HEK293 (cell line): ENCODE measurements around the gene HASPIN.

Source experiments
- CTCF ChIA-PET: fragments of 350-600 bp; formaldehyde crosslinking; extraction: SDS; loops from one replicate; lab custom pipeline; 2021; ENCODE audit warnings: antibody characterized with exemption; lab: Yijun Ruan, JAX
- POLR2A ChIA-PET: fragments of 300-600 bp; formaldehyde crosslinking; extraction: SDS; loops from one replicate; lab custom pipeline; 2020; ENCODE audit warnings: antibody characterized with exemption, inconsistent platforms; lab: Yijun Ruan, JAX
- H3K27ac ChIP-seq: fragments of 200-500 bp; sonication (Bioruptor generic); 2 replicates; pipeline ENCODE4 v1.5.1; 2014; ENCODE audit warnings: low read depth, low read length, control low read depth, inconsistent platforms; ENCODE audit errors: extremely low read depth
- H3K36me3 ChIP-seq, 2 experiments: fragments of 200-500 bp in 1 of 2; sonication (Bioruptor generic) in 1 of 2; 1 replicate in 1 of 2; 2 replicates in 1 of 2; pipeline ENCODE4 v1.5.1; 2014 to 2017; ENCODE audit warnings: inconsistent platforms in 2 of 2, low read length in 2 of 2; ENCODE audit not compliant: control insufficient read depth in 2 of 2, insufficient read depth in 1 of 2
- H3K4me1 ChIP-seq: fragments of 200-500 bp; sonication (Bioruptor generic); 2 replicates; pipeline ENCODE4 v1.5.1; 2014; ENCODE audit warnings: mild to moderate bottlenecking, low read length, inconsistent platforms; ENCODE audit not compliant: control insufficient read depth, insufficient read depth
- H3K4me3 ChIP-seq: 2 replicates; pipeline ENCODE4 v1.5.1; 2011; ENCODE audit warnings: low read depth, mild to moderate bottlenecking, control low read depth, low read length, moderate library complexity
- H3K9me3 ChIP-seq: fragments of 200-500 bp; sonication (Bioruptor generic); 2 replicates; pipeline ENCODE4 v1.5.1; 2014; ENCODE audit warnings: low read depth, low read length, inconsistent platforms; ENCODE audit not compliant: control insufficient read depth, insufficient read depth
- GFI1B ChIP-seq: fragments of 450-650 bp; formaldehyde crosslinking; IDR thresholded peaks from 2 replicates; pipeline ENCODE4 v1.5.1; 2016; ENCODE audit warnings: missing biosample characterization, missing genetic modification characterization
- KLF10 ChIP-seq: fragments of 450-650 bp; IDR thresholded peaks from 2 replicates; pipeline ENCODE4 v1.5.1; 2018; ENCODE audit warnings: missing biosample characterization, mild to moderate bottlenecking, missing genetic modification characterization
- PBX3 ChIP-seq: sonication (generic); formaldehyde crosslinking; IDR thresholded peaks from 2 replicates; pipeline ENCODE4 v1.8.1; 2022; ENCODE audit warnings: mild to moderate bottlenecking, moderate library complexity, missing genetic modification reagents
- RBAK ChIP-seq: fragments of 450-650 bp; formaldehyde crosslinking; IDR thresholded peaks from 2 replicates; pipeline ENCODE4 v1.5.1; 2016; ENCODE audit warnings: missing biosample characterization, missing genetic modification characterization
- ZNF155 ChIP-seq: fragments of 450-650 bp; formaldehyde crosslinking; IDR thresholded peaks from 2 replicates; pipeline ENCODE4 v1.5.1; 2016; ENCODE audit warnings: missing biosample characterization, missing genetic modification characterization
- ZNF223 ChIP-seq: fragments of 450-650 bp; formaldehyde crosslinking; IDR thresholded peaks from 2 replicates; pipeline ENCODE4 v1.5.1; 2016; ENCODE audit warnings: missing biosample characterization, missing genetic modification characterization
- ZNF549 ChIP-seq: fragments of 450-650 bp; IDR thresholded peaks from 2 replicates; pipeline ENCODE4 v1.5.1; 2018; ENCODE audit warnings: missing biosample characterization, missing genetic modification characterization, mild to moderate bottlenecking, inconsistent platforms, moderate library complexity
- ZNF610 ChIP-seq: fragments of 450-650 bp; formaldehyde crosslinking; IDR thresholded peaks from 2 replicates; pipeline ENCODE4 v1.5.1; 2016; ENCODE audit warnings: missing biosample characterization, missing genetic modification characterization, borderline replicate concordance
- ZSCAN18 ChIP-seq: fragments of 450-650 bp; formaldehyde crosslinking; IDR thresholded peaks from 2 replicates; pipeline ENCODE4 v1.5.1; 2016; ENCODE audit warnings: missing biosample characterization, missing genetic modification characterization
- TF ChIP-seq, protein P1 (sequence below): fragments of 450-650 bp; formaldehyde crosslinking; IDR thresholded peaks from 2 replicates; pipeline ENCODE4 v1.5.1; 2016; ENCODE audit warnings: missing biosample characterization, missing genetic modification characterization
- TF ChIP-seq, protein P2 (sequence below): fragments of 450-650 bp; formaldehyde crosslinking; IDR thresholded peaks from 2 replicates; pipeline ENCODE4 v1.5.1; 2016; ENCODE audit warnings: missing biosample characterization, missing genetic modification characterization
- TF ChIP-seq, protein P3 (sequence below): fragments of 450-650 bp; formaldehyde crosslinking; IDR thresholded peaks from 2 replicates; pipeline ENCODE4 v1.5.1; 2016; ENCODE audit warnings: missing biosample characterization, missing genetic modification characterization
- TF ChIP-seq, protein P4 (sequence below): fragments of 450-650 bp; formaldehyde crosslinking; IDR thresholded peaks from 2 replicates; pipeline ENCODE4 v1.5.1; 2017; ENCODE audit warnings: missing biosample characterization, missing genetic modification characterization
- TF ChIP-seq, protein P5 (sequence below): fragments of 450-650 bp; formaldehyde crosslinking; conservative IDR thresholded peaks from 2 replicates; pipeline ENCODE4 v1.5.1; 2016; ENCODE audit warnings: low read depth, missing biosample characterization, missing genetic modification characterization

The HASPIN gene

DNA sequence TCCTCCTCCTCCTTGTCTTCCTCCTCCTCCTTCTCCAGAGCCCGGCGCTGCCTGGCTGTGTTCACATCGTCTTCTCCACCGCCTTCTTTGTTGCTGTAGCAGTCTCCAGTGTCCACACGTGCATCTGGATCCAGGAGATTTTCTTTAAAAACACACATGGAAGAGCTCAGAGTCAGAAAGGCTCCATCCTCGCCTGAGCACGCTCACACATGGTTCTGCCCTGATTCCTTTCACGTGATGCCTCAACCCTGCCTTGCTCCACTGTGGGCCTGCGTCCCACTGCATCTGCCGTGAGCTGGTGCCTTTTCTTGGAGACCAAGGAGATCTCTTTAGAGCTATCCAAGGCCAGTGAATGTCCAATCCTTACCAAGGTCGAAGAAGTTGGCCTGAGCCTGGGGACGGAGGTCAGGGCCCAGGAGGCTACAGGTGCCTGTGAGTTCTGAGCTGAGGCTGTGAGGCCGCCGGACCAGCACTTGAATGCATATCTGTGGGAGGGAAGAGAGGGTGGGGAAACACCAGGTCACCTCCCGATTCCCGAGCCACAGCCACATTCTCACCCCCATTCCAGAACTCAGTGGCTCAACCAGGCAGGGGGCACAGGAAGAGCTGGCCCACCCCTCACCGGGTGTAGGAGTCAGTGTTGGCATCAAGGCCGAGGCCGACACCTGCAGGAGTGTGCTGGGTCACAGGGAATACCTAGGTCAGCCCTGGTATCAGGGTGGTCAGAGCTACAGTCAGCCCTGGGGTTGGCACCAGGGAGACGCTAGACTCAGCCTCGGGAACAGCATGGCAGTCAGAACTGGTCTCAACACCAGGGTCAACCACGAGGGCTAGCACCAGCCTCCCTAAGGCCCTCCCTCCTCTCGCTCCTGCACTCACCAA, 37.6 kb downstream of the HASPIN start (continued):
- TF ChIP-seq, protein P1, sequence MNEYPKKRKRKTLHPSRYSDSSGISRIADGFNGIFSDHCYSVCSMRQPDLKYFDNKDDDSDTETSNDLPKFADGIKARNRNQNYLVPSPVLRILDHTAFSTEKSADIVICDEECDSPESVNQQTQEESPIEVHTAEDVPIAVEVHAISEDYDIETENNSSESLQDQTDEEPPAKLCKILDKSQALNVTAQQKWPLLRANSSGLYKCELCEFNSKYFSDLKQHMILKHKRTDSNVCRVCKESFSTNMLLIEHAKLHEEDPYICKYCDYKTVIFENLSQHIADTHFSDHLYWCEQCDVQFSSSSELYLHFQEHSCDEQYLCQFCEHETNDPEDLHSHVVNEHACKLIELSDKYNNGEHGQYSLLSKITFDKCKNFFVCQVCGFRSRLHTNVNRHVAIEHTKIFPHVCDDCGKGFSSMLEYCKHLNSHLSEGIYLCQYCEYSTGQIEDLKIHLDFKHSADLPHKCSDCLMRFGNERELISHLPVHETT (tag by site-specific recombination) = no peak
- TF ChIP-seq RBAK (tag by site-specific recombination) (no peak), ZNF223 (tag by site-specific recombination) (no peak), KLF10 (tag by site-specific recombination) (no peak), ZSCAN18 (no peak)
- TF ChIP-seq, protein P2, sequence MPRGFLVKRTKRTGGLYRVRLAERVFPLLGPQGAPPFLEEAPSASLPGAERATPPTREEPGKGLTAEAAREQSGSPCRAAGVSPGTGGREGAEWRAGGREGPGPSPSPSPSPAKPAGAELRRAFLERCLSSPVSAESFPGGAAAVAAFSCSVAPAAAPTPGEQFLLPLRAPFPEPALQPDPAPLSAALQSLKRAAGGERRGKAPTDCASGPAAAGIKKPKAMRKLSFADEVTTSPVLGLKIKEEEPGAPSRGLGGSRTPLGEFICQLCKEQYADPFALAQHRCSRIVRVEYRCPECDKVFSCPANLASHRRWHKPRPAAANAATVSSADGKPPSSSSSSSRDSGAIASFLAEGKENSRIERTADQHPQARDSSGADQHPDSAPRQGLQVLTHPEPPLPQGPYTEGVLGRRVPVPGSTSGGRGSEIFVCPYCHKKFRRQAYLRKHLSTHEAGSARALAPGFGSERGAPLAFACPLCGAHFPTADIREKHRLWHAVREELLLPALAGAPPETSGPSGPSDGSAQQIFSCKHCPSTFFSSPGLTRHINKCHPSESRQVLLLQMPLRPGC (tag by site-specific recombination) = no peak
- TF ChIP-seq, all 188 proteins: peak for 0

GRCh38 chr17:3761918-3762380, 38.2 kb downstream of the HASPIN start:
- H3K9me3 ChIP-seq = no peaks in the 10 kb centered on the region
- no peaks in the 10 kb centered on the region for H3K4me1 ChIP-seq
- POLR2A ChIA-PET = no interaction called here
- no peaks in the 10 kb centered on the region for H3K36me3 ChIP-seq
- CTCF ChIA-PET = interaction anchor here (0.9 to 1.0 kb wide), 2 partner anchors 10 to 24 kb away, joined by 3 to 5 read pairs; no protein-coding TSS in a partner anchor
- no peak overlapping the region for H3K27ac ChIP-seq
- H3K4me3 ChIP-seq = no peak overlapping the region
- TF ChIP-seq, protein P3, sequence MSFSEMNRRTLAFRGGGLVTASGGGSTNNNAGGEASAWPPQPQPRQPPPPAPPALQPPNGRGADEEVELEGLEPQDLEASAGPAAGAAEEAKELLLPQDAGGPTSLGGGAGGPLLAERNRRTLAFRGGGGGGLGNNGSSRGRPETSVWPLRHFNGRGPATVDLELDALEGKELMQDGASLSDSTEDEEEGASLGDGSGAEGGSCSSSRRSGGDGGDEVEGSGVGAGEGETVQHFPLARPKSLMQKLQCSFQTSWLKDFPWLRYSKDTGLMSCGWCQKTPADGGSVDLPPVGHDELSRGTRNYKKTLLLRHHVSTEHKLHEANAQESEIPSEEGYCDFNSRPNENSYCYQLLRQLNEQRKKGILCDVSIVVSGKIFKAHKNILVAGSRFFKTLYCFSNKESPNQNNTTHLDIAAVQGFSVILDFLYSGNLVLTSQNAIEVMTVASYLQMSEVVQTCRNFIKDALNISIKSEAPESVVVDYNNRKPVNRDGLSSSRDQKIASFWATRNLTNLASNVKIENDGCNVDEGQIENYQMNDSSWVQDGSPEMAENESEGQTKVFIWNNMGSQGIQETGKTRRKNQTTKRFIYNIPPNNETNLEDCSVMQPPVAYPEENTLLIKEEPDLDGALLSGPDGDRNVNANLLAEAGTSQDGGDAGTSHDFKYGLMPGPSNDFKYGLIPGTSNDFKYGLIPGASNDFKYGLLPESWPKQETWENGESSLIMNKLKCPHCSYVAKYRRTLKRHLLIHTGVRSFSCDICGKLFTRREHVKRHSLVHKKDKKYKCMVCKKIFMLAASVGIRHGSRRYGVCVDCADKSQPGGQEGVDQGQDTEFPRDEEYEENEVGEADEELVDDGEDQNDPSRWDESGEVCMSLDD = no peak
- TF ChIP-seq, protein P4, sequence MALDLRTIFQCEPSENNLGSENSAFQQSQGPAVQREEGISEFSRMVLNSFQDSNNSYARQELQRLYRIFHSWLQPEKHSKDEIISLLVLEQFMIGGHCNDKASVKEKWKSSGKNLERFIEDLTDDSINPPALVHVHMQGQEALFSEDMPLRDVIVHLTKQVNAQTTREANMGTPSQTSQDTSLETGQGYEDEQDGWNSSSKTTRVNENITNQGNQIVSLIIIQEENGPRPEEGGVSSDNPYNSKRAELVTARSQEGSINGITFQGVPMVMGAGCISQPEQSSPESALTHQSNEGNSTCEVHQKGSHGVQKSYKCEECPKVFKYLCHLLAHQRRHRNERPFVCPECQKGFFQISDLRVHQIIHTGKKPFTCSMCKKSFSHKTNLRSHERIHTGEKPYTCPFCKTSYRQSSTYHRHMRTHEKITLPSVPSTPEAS (tag by site-specific recombination) = no peak
- TF ChIP-seq KLF10 (tag by site-specific recombination) = no peak
- TF ChIP-seq ZNF610 (tag by site-specific recombination) = no peak
- no peak for TF ChIP-seq GFI1B
- TF ChIP-seq, protein P5, sequence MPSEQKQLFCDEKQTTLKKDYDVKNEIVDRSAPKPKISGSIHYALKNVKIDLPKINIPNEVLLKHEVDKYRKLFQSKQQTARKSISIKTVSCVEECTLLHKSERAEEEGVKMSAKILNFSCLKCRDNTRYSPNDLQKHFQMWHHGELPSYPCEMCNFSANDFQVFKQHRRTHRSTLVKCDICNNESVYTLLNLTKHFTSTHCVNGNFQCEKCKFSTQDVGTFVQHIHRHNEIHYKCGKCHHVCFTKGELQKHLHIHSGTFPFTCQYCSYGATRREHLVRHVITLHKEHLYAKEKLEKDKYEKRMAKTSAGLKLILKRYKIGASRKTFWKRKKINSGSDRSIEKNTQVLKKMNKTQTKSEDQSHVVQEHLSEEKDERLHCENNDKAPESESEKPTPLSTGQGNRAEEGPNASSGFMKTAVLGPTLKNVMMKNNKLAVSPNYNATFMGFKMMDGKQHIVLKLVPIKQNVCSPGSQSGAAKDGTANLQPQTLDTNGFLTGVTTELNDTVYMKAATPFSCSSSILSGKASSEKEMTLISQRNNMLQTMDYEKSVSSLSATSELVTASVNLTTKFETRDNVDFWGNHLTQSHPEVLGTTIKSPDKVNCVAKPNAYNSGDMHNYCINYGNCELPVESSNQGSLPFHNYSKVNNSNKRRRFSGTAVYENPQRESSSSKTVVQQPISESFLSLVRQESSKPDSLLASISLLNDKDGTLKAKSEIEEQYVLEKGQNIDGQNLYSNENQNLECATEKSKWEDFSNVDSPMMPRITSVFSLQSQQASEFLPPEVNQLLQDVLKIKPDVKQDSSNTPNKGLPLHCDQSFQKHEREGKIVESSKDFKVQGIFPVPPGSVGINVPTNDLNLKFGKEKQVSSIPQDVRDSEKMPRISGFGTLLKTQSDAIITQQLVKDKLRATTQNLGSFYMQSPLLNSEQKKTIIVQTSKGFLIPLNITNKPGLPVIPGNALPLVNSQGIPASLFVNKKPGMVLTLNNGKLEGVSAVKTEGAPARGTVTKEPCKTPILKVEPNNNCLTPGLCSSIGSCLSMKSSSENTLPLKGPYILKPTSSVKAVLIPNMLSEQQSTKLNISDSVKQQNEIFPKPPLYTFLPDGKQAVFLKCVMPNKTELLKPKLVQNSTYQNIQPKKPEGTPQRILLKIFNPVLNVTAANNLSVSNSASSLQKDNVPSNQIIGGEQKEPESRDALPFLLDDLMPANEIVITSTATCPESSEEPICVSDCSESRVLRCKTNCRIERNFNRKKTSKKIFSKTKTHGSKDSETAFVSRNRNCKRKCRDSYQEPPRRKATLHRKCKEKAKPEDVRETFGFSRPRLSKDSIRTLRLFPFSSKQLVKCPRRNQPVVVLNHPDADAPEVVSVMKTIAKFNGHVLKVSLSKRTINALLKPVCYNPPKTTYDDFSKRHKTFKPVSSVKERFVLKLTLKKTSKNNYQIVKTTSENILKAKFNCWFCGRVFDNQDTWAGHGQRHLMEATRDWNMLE (tag by site-specific recombination) = no peak
- TF ChIP-seq ZNF155 (tag by site-specific recombination) = no peak
- TF ChIP-seq ZNF549 = no peak
- no peak for TF ChIP-seq PBX3
